Mucosa of gallbladder (tissue), 1 donor: ENCODE results near the gene RNF44. TPM values are rescaled to one million over a fixed set of nuclear protein-coding genes. Genes with fewer than 3 reads are reported as not detected.

ENCODE experiments used
- total RNA-seq: library from RNA; stranded (reverse); gene quantifications from one replicate; pipeline ENCODE4 v1.2.1, GENCODE V29; 2021
- donor health status: DM: no; HTN: no; CAD: no.

The RNF44 gene
- total RNA-seq, 1 donor from 2014 or later: 74.9 TPM

Other genes with a start within 250 kb of the RNF44 start
- gene KIAA1191, start 175.6 kb downstream of the RNF44 start, total RNA-seq: 113 TPM
- 6.6 TPM for gene ARL10, start 171.9 kb downstream of the RNF44 start, total RNA-seq
- 10.1 TPM for gene NOP16, start 148.8 kb downstream of the RNF44 start, total RNA-seq
- 125 TPM for gene HIGD2A, start 148.7 kb downstream of the RNF44 start, total RNA-seq
- gene CLTB, start 120.9 kb downstream of the RNF44 start, total RNA-seq: 119 TPM
- gene FAF2, start 89.0 kb downstream of the RNF44 start, total RNA-seq: 30.2 TPM
- 65.7 TPM for gene CDHR2, start 11.9 kb upstream of the RNF44 start, total RNA-seq
- gene GPRIN1, start 72.8 kb upstream of the RNF44 start, total RNA-seq: 1.1 TPM
- gene SNCB, start 93.1 kb upstream of the RNF44 start, total RNA-seq: 0.14 TPM
- gene EIF4E1B, start 93.3 kb upstream of the RNF44 start, total RNA-seq: not detected
- 47.6 TPM for gene TSPAN17, start 110.1 kb upstream of the RNF44 start, total RNA-seq